GM18517 (cell line): ENCODE measurements around the gene MFF.
"Not testable (repeated sequence)": the region's sequence is repeated elsewhere in the genome, so short reads cannot be mapped to it uniquely, and the experiment has no call there.

Experiments used
- ATAC-seq: cut with Tn5 transposase; IDR thresholded peaks from one replicate; pipeline ENCODE4 v1.9.1; 2021; ENCODE audit warnings: mild to moderate bottlenecking, moderate library complexity; ENCODE audit not compliant: unreplicated experiment

MFF gene

GRCh38 chr2:227326783-227327182 lies 1.7 kb downstream of the MFF start:
- no peak for ATAC-seq

GRCh38 chr2:227335713-227336112 lies 10.7 kb downstream of the MFF start:
- no peak for ATAC-seq

GRCh38 chr2:227337442-227337841 lies 12.4 kb downstream of the MFF start:
- ATAC-seq = no peak

GRCh38 chr2:227339098-227339599 lies 14.1 kb downstream of the MFF start:
- no peak for ATAC-seq

- ATAC-seq = no peak
These were observed 15.1 kb downstream of the MFF start for GRCh38 chr2:227340106-227340505.

- no peak for ATAC-seq
These were observed 16.5 kb downstream of the MFF start for GRCh38 chr2:227341553-227341952.

- no peak for ATAC-seq
These were observed 19.2 kb downstream of the MFF start for GRCh38 chr2:227344231-227344630.

GRCh38 chr2:227347117-227347516 lies 22.1 kb downstream of the MFF start:
- no peak for ATAC-seq

- ATAC-seq = no peak
These were observed 23.3 kb downstream of the MFF start for GRCh38 chr2:227348324-227348723.

GRCh38 chr2:227349989-227350612 lies 25.1 kb downstream of the MFF start:
- ATAC-seq = no peak

- ATAC-seq = no peak
These were observed 26.6 kb downstream of the MFF start for GRCh38 chr2:227351639-227352038.

- ATAC-seq = no peak
These were observed 35.3 kb downstream of the MFF start for GRCh38 chr2:227360351-227360750.

GRCh38 chr2:227363756-227364155 lies 38.7 kb downstream of the MFF start:
- ATAC-seq = no peak

- not testable (repeated sequence) for ATAC-seq
These were observed 39.7 kb downstream of the MFF start for GRCh38 chr2:227364585-227365263.

- ATAC-seq = no peak
These were observed 40.8 kb downstream of the MFF start for GRCh38 chr2:227365833-227366232.

- ATAC-seq = no peak
These were observed 41.8 kb downstream of the MFF start for GRCh38 chr2:227366769-227367426.

- no peak for ATAC-seq
These were observed 42.4 kb downstream of the MFF start for GRCh38 chr2:227367427-227367795.

GRCh38 chr2:227368574-227368973 lies 43.5 kb downstream of the MFF start:
- ATAC-seq = no peak

GRCh38 chr2:227370092-227370491 lies 45.0 kb downstream of the MFF start:
- ATAC-seq = no peak

GRCh38 chr2:227370791-227371312 lies 45.8 kb downstream of the MFF start:
- no peak for ATAC-seq

- no peak for ATAC-seq
These were observed 48.3 kb downstream of the MFF start for GRCh38 chr2:227373389-227373788.

- ATAC-seq = no peak
These were observed 49.1 kb downstream of the MFF start for GRCh38 chr2:227374158-227374557.
